ENCODE data around the gene CFAP92. TPM values are rescaled to one million over a fixed set of nuclear protein-coding genes. Genes with fewer than 3 reads are reported as not detected.

The CFAP92 gene
- total RNA-seq, 1 donor from 2014 or later = 0.52 TPM

GRCh38 chr3:128889139-128889894 lies 104.6 kb downstream of the CFAP92 start:
- no peak overlapping the region for H3K27ac ChIP-seq (ENCODE audit: low read depth, low read length)
- Mint-ChIP-seq H3K4me1 (ENCODE audit: low read depth, unreplicated experiment) (no peaks in the 10 kb centered on the region), H3K9me3 (ENCODE audit: unreplicated experiment) (no peaks in the 10 kb centered on the region), H3K27ac (ENCODE audit: unreplicated experiment) (no peak overlapping the region), H3K36me3 (ENCODE audit: low read depth, unreplicated experiment) (peaks cover 4% of the 10 kb centered on the region), H3K4me3 (ENCODE audit: unreplicated experiment) (no peak overlapping the region), H3K27me3 (ENCODE audit: low read depth, unreplicated experiment) (no peaks in the 10 kb centered on the region)
- DNase-seq (ENCODE audit: low read depth) (no peak), FAIRE-seq (no peak)
- peaks cover 22% of the 10 kb centered on the region for H3K79me2 ChIP-seq (ENCODE audit: insufficient read depth, low read length)
- no peak overlapping the region for H2AFZ ChIP-seq (ENCODE audit: low read depth, low read length)
- no peaks in the 10 kb centered on the region for H3K4me1 ChIP-seq (ENCODE audit: insufficient read depth, low read length)
- peaks cover 19% of the 10 kb centered on the region for H3K36me3 ChIP-seq (ENCODE audit: insufficient read depth, low read length)
- H3K27me3 ChIP-seq (ENCODE audit: insufficient read depth, low read length) = no peaks in the 10 kb centered on the region
- no peak overlapping the region for H3K4me2 ChIP-seq (ENCODE audit: low read length)
- H3K9me3 ChIP-seq (ENCODE audit: insufficient read depth, low read depth, low read length) = no peaks in the 10 kb centered on the region
- TF ChIP-seq EZH2 (IDR thresholded peaks at IDR 0.05; ENCODE audit: insufficient read depth, low read length) = no peak
- no peak for TF ChIP-seq CTCF (IDR thresholded peaks at IDR 0.05; ENCODE audit: insufficient read depth, low read depth, low read length)
- no peak overlapping the region for H3K9ac ChIP-seq (ENCODE audit: low read length)
- H3K4me3 ChIP-seq (ENCODE audit: insufficient read depth, low read depth, low read length) = no peak overlapping the region
- H4K20me1 ChIP-seq (ENCODE audit: insufficient read depth, low read length) = peaks cover 11% of the 10 kb centered on the region

GRCh38 chr3:128884992-128885391 lies 108.9 kb downstream of the CFAP92 start:
- no peak overlapping the region for H3K27ac ChIP-seq (ENCODE audit: low read depth, low read length)
- TF ChIP-seq EZH2 (IDR thresholded peaks at IDR 0.05; ENCODE audit: insufficient read depth, low read length) = no peak
- TF ChIP-seq CTCF (IDR thresholded peaks at IDR 0.05; ENCODE audit: insufficient read depth, low read depth, low read length) = no peak
- Mint-ChIP-seq H3K4me3 (ENCODE audit: unreplicated experiment) (no peak overlapping the region), H3K9me3 (ENCODE audit: unreplicated experiment) (no peaks in the 10 kb centered on the region), H3K27me3 (ENCODE audit: low read depth, unreplicated experiment) (no peaks in the 10 kb centered on the region), H3K36me3 (ENCODE audit: low read depth, unreplicated experiment) (peaks cover 4% of the 10 kb centered on the region), H3K27ac (ENCODE audit: unreplicated experiment) (no peak overlapping the region), H3K4me1 (ENCODE audit: low read depth, unreplicated experiment) (peaks cover 7% of the 10 kb centered on the region)
- no peaks in the 10 kb centered on the region for H3K9me3 ChIP-seq (ENCODE audit: insufficient read depth, low read depth, low read length)
- H3K4me3 ChIP-seq (ENCODE audit: insufficient read depth, low read depth, low read length) = no peak overlapping the region
- peaks cover 7% of the 10 kb centered on the region for H3K4me1 ChIP-seq (ENCODE audit: insufficient read depth, low read length)
- H3K9ac ChIP-seq (ENCODE audit: low read length) = no peak overlapping the region
- DNase-seq (ENCODE audit: low read depth) (no peak), FAIRE-seq (no peak)
- H2AFZ ChIP-seq (ENCODE audit: low read depth, low read length) = no peak overlapping the region
- peaks cover 58% of the 10 kb centered on the region for H3K79me2 ChIP-seq (ENCODE audit: insufficient read depth, low read length)
- H4K20me1 ChIP-seq (ENCODE audit: insufficient read depth, low read length) = peaks cover 24% of the 10 kb centered on the region
- no peaks in the 10 kb centered on the region for H3K27me3 ChIP-seq (ENCODE audit: insufficient read depth, low read length)
- H3K4me2 ChIP-seq (ENCODE audit: low read length) = no peak overlapping the region
- H3K36me3 ChIP-seq (ENCODE audit: insufficient read depth, low read length) = peaks cover 20% of the 10 kb centered on the region

GRCh38 chr3:128882719-128883118 lies 111.2 kb downstream of the CFAP92 start:
- Mint-ChIP-seq H3K36me3 (ENCODE audit: low read depth, unreplicated experiment) (peaks cover 4% of the 10 kb centered on the region), H3K4me1 (ENCODE audit: low read depth, unreplicated experiment) (peaks cover 17% of the 10 kb centered on the region), H3K27me3 (ENCODE audit: low read depth, unreplicated experiment) (no peaks in the 10 kb centered on the region), H3K27ac (ENCODE audit: unreplicated experiment) (no peak overlapping the region), H3K4me3 (ENCODE audit: unreplicated experiment) (no peak overlapping the region), H3K9me3 (ENCODE audit: unreplicated experiment) (no peaks in the 10 kb centered on the region)
- Histone ChIP-seq H3K9me3 (ENCODE audit: insufficient read depth, low read depth, low read length) (no peaks in the 10 kb centered on the region), H3K36me3 (ENCODE audit: insufficient read depth, low read length) (peaks cover 13% of the 10 kb centered on the region), H3K4me1 (ENCODE audit: insufficient read depth, low read length) (peaks cover 16% of the 10 kb centered on the region), H3K27ac (ENCODE audit: low read depth, low read length) (no peak overlapping the region), H3K79me2 (ENCODE audit: insufficient read depth, low read length) (peaks cover 73% of the 10 kb centered on the region), H4K20me1 (ENCODE audit: insufficient read depth, low read length) (peaks cover 24% of the 10 kb centered on the region), H3K27me3 (ENCODE audit: insufficient read depth, low read length) (no peaks in the 10 kb centered on the region), H3K4me2 (ENCODE audit: low read length) (no peak overlapping the region), H2AFZ (ENCODE audit: low read depth, low read length) (no peak overlapping the region), H3K9ac (ENCODE audit: low read length) (no peak overlapping the region), H3K4me3 (ENCODE audit: insufficient read depth, low read depth, low read length) (no peak overlapping the region)
- FAIRE-seq (no peak), DNase-seq (ENCODE audit: low read depth) (no peak)
- TF ChIP-seq CTCF (IDR thresholded peaks at IDR 0.05; ENCODE audit: insufficient read depth, low read depth, low read length) = no peak
- no peak for TF ChIP-seq EZH2 (IDR thresholded peaks at IDR 0.05; ENCODE audit: insufficient read depth, low read length)
